ENCODE measurements around the gene CACNB4.
A peak's percentile ranks its signal among the peaks of the same experiment; 100 is the strongest.

CACNB4 gene

DNA sequence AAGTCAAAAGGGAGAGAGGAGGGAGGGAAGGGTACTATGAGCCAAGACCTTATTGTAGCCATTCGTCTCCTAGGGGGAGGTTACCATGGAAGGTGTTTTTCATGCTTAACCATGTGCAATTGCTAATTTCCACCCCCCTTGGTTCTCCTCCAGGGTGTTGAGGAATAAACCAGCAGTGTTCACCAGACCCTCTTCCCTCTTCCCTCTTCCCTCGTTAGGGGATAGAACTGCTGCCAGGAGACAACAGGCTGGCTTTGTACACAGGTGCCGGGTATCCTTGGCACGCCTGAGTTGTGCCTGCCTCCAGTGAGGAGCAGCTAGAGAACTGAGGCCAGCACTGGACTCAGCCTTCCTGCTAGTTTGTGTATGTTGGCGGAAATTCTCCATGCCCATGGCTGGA lies 229.6 kb downstream of the CACNB4 start:
- H2AFZ ChIP-seq (ENCODE audit: insufficient read depth, low read length, poor library complexity): no peak overlapping the region
- WGBS (ENCODE audit: extremely low coverage, insufficient coverage, insufficient read length): no CpG with 5 or more reads among the region's 5 CpGs

DNA sequence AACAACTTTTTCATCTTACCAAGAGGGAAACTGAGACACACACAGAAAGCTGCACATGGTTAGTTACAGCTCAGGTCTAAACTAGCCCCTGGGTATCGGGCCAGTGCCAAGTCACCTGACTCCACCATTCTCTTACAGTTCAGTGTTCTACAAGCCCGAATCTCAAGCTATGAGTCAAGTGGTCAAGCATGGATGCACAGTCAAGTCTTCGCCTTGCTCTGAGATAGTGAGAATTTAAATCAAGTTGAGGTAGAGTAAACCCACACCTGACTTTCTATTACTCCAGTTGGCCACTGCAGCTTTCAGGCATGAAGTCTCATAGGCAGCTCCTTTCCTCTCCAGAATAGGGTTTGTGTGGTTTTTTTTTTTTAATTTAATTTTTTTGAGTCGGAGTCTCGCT lies 236.1 kb downstream of the CACNB4 start:
- no CpG with 5 or more reads among the region's 5 CpGs for WGBS (ENCODE audit: extremely low coverage, insufficient coverage, insufficient read length)
- no peak overlapping the region for H3K4me2 ChIP-seq (ENCODE audit: low read length)

More for the DNA sequence above, 229.6 kb downstream of the CACNB4 start:
- Histone ChIP-seq H3K4ac (ENCODE audit: low read depth, low read length) (no peak overlapping the region), H3K4me1 (ENCODE audit: control insufficient read depth in 1 of 2, insufficient read depth in 2 of 2, low read length in 2 of 2) (peaks cover 0 to 2% of the 10 kb centered on the region in 2 experiments), H4K8ac (ENCODE audit: low read depth, low read length) (no peak overlapping the region), H3K36me3 (ENCODE audit: control insufficient read depth in 1 of 2, insufficient read depth in 2 of 2, low read length in 2 of 2) (no peaks in the 10 kb centered on the region), H4K12ac (ENCODE audit: low read depth, low read length) (no peak overlapping the region), H2BK5ac (ENCODE audit: low read depth, low read length, poor library complexity) (no peak overlapping the region), H4K91ac (ENCODE audit: low read depth, low read length) (no peak overlapping the region), H3K23ac (ENCODE audit: low read length) (no peak overlapping the region), H3K9me3 (ENCODE audit: insufficient read depth, low read depth, low read length) (peaks cover 3% of the 10 kb centered on the region), H3K79me1 (ENCODE audit: low read length) (no peaks in the 10 kb centered on the region), H3K27ac (ENCODE audit: low read depth, low read length) (no peak overlapping the region), H2AK5ac (ENCODE audit: low read length) (no peak overlapping the region), H3K79me2 (ENCODE audit: control insufficient read depth, insufficient read depth, low read length, poor library complexity) (no peaks in the 10 kb centered on the region), H3K27me3 (ENCODE audit: insufficient read depth, low read length) (no peaks in the 10 kb centered on the region), H3K4me2 (ENCODE audit: low read length) (no peak overlapping the region), H2BK120ac (ENCODE audit: insufficient read depth, low read length, poor library complexity) (no peak overlapping the region), H3K4me3 (ENCODE audit: low read depth, low read length) (no peak overlapping the region), H3K9ac (ENCODE audit: low read length) (no peak overlapping the region), H2BK12ac (ENCODE audit: low read length) (no peak overlapping the region), H3K18ac (ENCODE audit: low read length) (no peak overlapping the region), H3K14ac (ENCODE audit: low read length) (no peak overlapping the region)
- DNase-seq: no peak

DNA sequence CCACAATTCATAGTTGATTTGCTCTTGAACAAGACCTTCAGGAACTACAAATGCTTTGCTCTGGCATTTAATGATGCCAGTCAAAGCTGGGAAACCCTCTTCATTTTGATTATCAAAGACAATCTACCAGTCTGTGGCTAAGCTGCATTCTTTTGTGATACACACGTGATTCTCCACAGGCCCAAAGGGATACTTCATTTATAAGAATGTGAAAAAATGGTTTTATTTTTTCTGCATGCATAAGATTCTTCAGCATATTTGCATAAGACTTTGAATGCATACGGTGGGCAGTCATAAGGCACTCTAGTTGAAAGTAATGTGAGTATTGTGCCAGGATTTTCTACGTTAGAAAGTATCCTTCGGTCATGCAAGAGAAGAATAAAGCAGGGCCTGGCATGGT lies 237.7 kb downstream of the CACNB4 start:
- no peak overlapping the region for H3K4me3 ChIP-seq (ENCODE audit: low read depth, low read length)
- H3K9ac ChIP-seq (ENCODE audit: low read length): no peak overlapping the region
- no peak overlapping the region for H3K4me2 ChIP-seq (ENCODE audit: low read length)
- peaks cover 2 to 4% of the 10 kb centered on the region in 2 experiments for H3K4me1 ChIP-seq (ENCODE audit: control insufficient read depth in 1 of 2, insufficient read depth in 2 of 2, low read length in 2 of 2)
- H4K91ac ChIP-seq (ENCODE audit: low read depth, low read length): no peak overlapping the region
- no peaks in the 10 kb centered on the region for H3K9me3 ChIP-seq (ENCODE audit: insufficient read depth, low read depth, low read length)
- H3K36me3 ChIP-seq (ENCODE audit: control insufficient read depth in 1 of 2, insufficient read depth in 2 of 2, low read length in 2 of 2): no peaks in the 10 kb centered on the region
- H3K79me2 ChIP-seq (ENCODE audit: control insufficient read depth, insufficient read depth, low read length, poor library complexity): no peaks in the 10 kb centered on the region
- no peak overlapping the region for H2BK12ac ChIP-seq (ENCODE audit: low read length)
- H4K8ac ChIP-seq (ENCODE audit: low read depth, low read length): no peak overlapping the region
- H3K27me3 ChIP-seq (ENCODE audit: insufficient read depth, low read length): no peaks in the 10 kb centered on the region
- no CpG with 5 or more reads among the region's 4 CpGs for WGBS (ENCODE audit: extremely low coverage, insufficient coverage, insufficient read length)
- H3K18ac ChIP-seq (ENCODE audit: low read length): no peak overlapping the region
- no peak overlapping the region for H3K23ac ChIP-seq (ENCODE audit: low read length)
- H3K79me1 ChIP-seq (ENCODE audit: low read length): peaks cover 2% of the 10 kb centered on the region
- DNase-seq: no peak
- no peak overlapping the region for H2AFZ ChIP-seq (ENCODE audit: insufficient read depth, low read length, poor library complexity)
- H3K27ac ChIP-seq (ENCODE audit: low read depth, low read length): peak overlapping the region; percentile 26
- no peak overlapping the region for H4K12ac ChIP-seq (ENCODE audit: low read depth, low read length)
- H3K14ac ChIP-seq (ENCODE audit: low read length): no peak overlapping the region
- H2BK5ac ChIP-seq (ENCODE audit: low read depth, low read length, poor library complexity): no peak overlapping the region
- H2BK120ac ChIP-seq (ENCODE audit: insufficient read depth, low read length, poor library complexity): no peak overlapping the region
- no peak overlapping the region for H3K4ac ChIP-seq (ENCODE audit: low read depth, low read length)
- no peak overlapping the region for H2AK5ac ChIP-seq (ENCODE audit: low read length)

More for the DNA sequence above, 236.1 kb downstream of the CACNB4 start:
- Histone ChIP-seq H4K91ac (ENCODE audit: low read depth, low read length) (peak overlapping the region; percentile 21), H2AK5ac (ENCODE audit: low read length) (no peak overlapping the region), H3K14ac (ENCODE audit: low read length) (no peak overlapping the region), H3K4ac (ENCODE audit: low read depth, low read length) (no peak overlapping the region), H3K36me3 (ENCODE audit: control insufficient read depth in 1 of 2, insufficient read depth in 2 of 2, low read length in 2 of 2) (no peaks in the 10 kb centered on the region), H2BK12ac (ENCODE audit: low read length) (peak overlapping the region; percentile 92), H2BK5ac (ENCODE audit: low read depth, low read length, poor library complexity) (no peak overlapping the region), H3K4me1 (ENCODE audit: control insufficient read depth in 1 of 2, insufficient read depth in 2 of 2, low read length in 2 of 2) (peaks cover 2 to 4% of the 10 kb centered on the region in 2 experiments), H2AFZ (ENCODE audit: insufficient read depth, low read length, poor library complexity) (no peak overlapping the region), H3K4me3 (ENCODE audit: low read depth, low read length) (no peak overlapping the region), H3K9me3 (ENCODE audit: insufficient read depth, low read depth, low read length) (no peaks in the 10 kb centered on the region), H3K18ac (ENCODE audit: low read length) (no peak overlapping the region), H3K9ac (ENCODE audit: low read length) (no peak overlapping the region), H3K79me1 (ENCODE audit: low read length) (peaks cover 2% of the 10 kb centered on the region), H3K27ac (ENCODE audit: low read depth, low read length) (no peak overlapping the region), H4K8ac (ENCODE audit: low read depth, low read length) (no peak overlapping the region), H2BK120ac (ENCODE audit: insufficient read depth, low read length, poor library complexity) (no peak overlapping the region), H3K23ac (ENCODE audit: low read length) (no peak overlapping the region), H4K12ac (ENCODE audit: low read depth, low read length) (no peak overlapping the region), H3K79me2 (ENCODE audit: control insufficient read depth, insufficient read depth, low read length, poor library complexity) (no peaks in the 10 kb centered on the region), H3K27me3 (ENCODE audit: insufficient read depth, low read length) (no peaks in the 10 kb centered on the region)
- no peak for DNase-seq

DNA sequence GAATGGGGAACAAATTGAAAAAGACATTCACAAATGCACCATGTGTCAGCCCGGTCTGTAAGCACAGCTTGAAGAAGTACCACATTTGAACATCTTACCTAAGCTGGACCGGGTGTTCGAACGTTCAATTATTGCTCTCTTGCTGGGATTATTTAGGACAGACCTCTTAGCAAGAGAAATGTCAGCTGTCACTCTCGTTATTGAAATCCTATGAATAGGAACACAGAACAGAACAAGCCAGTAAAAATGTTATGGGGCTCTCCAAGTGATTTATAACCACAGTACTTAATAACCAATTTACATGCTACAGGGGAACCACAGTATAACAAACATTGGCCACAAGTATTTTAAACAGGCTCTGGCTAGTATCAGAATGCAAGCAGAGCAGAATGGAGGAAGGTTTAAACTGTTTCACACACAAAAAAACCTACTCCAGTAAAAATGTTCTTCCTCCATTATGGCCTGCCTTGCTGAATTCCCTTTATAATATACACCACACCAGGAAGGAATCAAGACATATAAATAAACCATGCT lies 238.2 kb downstream of the CACNB4 start:
- no peaks in the 10 kb centered on the region for H3K9me3 ChIP-seq (ENCODE audit: insufficient read depth, low read depth, low read length)
- no peak overlapping the region for H4K8ac ChIP-seq (ENCODE audit: low read depth, low read length)
- H2BK5ac ChIP-seq (ENCODE audit: low read depth, low read length, poor library complexity): no peak overlapping the region
- H3K14ac ChIP-seq (ENCODE audit: low read length): no peak overlapping the region
- no peak overlapping the region for H4K12ac ChIP-seq (ENCODE audit: low read depth, low read length)
- H3K4me1 ChIP-seq (ENCODE audit: control insufficient read depth in 1 of 2, insufficient read depth in 2 of 2, low read length in 2 of 2): peaks cover 2 to 4% of the 10 kb centered on the region in 2 experiments
- H3K23ac ChIP-seq (ENCODE audit: low read length): no peak overlapping the region
- H2BK120ac ChIP-seq (ENCODE audit: insufficient read depth, low read length, poor library complexity): no peak overlapping the region
- H3K18ac ChIP-seq (ENCODE audit: low read length): no peak overlapping the region
- H2AFZ ChIP-seq (ENCODE audit: insufficient read depth, low read length, poor library complexity): no peak overlapping the region
- no peak overlapping the region for H3K4me3 ChIP-seq (ENCODE audit: low read depth, low read length)
- no peak overlapping the region for H3K4me2 ChIP-seq (ENCODE audit: low read length)
- peak overlapping the region; percentile 26 for H3K27ac ChIP-seq (ENCODE audit: low read depth, low read length)
- no peaks in the 10 kb centered on the region for H3K36me3 ChIP-seq (ENCODE audit: control insufficient read depth in 1 of 2, insufficient read depth in 2 of 2, low read length in 2 of 2)
- no peak overlapping the region for H3K4ac ChIP-seq (ENCODE audit: low read depth, low read length)
- H3K27me3 ChIP-seq (ENCODE audit: insufficient read depth, low read length): no peaks in the 10 kb centered on the region
- no peak overlapping the region for H2BK12ac ChIP-seq (ENCODE audit: low read length)
- WGBS (ENCODE audit: extremely low coverage, insufficient coverage, insufficient read length): no CpG with 5 or more reads among the region's 5 CpGs
- no peak overlapping the region for H4K91ac ChIP-seq (ENCODE audit: low read depth, low read length)
- no peak overlapping the region for H3K9ac ChIP-seq (ENCODE audit: low read length)
- H2AK5ac ChIP-seq (ENCODE audit: low read length): no peak overlapping the region
- H3K79me1 ChIP-seq (ENCODE audit: low read length): peaks cover 2% of the 10 kb centered on the region
- no peaks in the 10 kb centered on the region for H3K79me2 ChIP-seq (ENCODE audit: control insufficient read depth, insufficient read depth, low read length, poor library complexity)
- DNase-seq: no peak
